GM06990 (cell line): ENCODE results near the gene CRYL1.

Experiments used
- DNase-seq: peaks from one replicate; pipeline ENCODE4 v3.0.0-alpha.2; 2011; ENCODE audit not compliant: insufficient read length; ENCODE audit errors: extremely low read depth
- H3K27me3 ChIP-seq: replicated peaks from 2 replicates; pipeline ENCODE4 v1.6.0; 2011; ENCODE audit warnings: low read length; ENCODE audit not compliant: control insufficient read depth, insufficient read depth
- H3K36me3 ChIP-seq: 2 replicates; pipeline ENCODE4 v1.5.1; 2011; ENCODE audit warnings: low read length; ENCODE audit not compliant: control insufficient read depth, insufficient read depth
- H3K4me3 ChIP-seq: replicated peaks from 2 replicates; pipeline ENCODE4 v1.5.1; 2011; ENCODE audit warnings: low read depth, mild to moderate bottlenecking, control low read depth, low read length
- TF ChIP-seq, protein P1 (sequence below): IDR thresholded peaks from 2 replicates; pipeline ENCODE4 v1.5.1; 2011; ENCODE audit warnings: low read length, control low read depth, mild to moderate bottlenecking, inconsistent platforms; ENCODE audit not compliant: insufficient read depth, poor library complexity, severe bottlenecking

The CRYL1 gene

DNA sequence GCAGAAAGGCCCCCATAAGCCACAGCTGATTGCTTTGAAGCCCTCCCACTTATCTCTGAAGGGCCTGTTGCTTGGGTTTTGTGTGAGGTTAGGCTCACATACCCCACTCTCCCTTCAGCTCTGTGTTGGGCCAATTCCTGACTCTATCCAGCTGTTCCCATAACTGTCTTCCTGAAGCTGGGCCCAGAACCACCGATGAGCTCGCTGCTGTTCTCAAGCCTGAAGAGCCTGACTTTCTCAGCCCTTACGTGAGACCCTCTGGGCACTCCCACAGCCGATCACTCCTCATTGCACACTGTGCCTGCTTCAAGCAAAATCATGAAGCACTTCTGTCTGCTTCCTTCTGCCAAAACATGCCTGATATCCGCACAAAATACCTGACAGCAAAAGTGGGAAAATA is 124.1 kb downstream of the CRYL1 start:
- no peak for DNase-seq
- Histone ChIP-seq H3K36me3 (no peaks in the 10 kb centered on the region), H3K27me3 (no peaks in the 10 kb centered on the region), H3K4me3 (no peak overlapping the region)
- TF ChIP-seq, protein P1, sequence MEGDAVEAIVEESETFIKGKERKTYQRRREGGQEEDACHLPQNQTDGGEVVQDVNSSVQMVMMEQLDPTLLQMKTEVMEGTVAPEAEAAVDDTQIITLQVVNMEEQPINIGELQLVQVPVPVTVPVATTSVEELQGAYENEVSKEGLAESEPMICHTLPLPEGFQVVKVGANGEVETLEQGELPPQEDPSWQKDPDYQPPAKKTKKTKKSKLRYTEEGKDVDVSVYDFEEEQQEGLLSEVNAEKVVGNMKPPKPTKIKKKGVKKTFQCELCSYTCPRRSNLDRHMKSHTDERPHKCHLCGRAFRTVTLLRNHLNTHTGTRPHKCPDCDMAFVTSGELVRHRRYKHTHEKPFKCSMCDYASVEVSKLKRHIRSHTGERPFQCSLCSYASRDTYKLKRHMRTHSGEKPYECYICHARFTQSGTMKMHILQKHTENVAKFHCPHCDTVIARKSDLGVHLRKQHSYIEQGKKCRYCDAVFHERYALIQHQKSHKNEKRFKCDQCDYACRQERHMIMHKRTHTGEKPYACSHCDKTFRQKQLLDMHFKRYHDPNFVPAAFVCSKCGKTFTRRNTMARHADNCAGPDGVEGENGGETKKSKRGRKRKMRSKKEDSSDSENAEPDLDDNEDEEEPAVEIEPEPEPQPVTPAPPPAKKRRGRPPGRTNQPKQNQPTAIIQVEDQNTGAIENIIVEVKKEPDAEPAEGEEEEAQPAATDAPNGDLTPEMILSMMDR: no peak

DNA sequence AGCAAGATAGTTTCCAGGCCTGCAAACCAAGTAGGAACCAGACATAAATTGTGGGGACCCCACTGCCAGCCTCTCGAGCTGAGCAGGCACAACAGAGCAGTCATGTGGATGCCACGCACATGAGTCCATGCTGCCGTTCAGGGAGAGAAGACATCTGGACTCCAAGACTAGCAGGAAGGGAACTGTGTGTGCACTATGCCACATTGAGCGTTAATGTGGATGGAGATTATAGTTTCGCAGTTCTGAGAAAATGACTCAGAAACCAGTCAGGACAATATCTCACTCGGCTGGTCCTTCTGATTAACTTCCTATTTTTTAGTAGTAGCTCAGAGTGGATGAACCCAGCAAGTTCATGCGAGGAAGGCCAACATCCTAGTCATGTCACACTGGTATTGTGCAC is 124.9 kb downstream of the CRYL1 start:
- no peaks in the 10 kb centered on the region for H3K36me3 ChIP-seq
- H3K4me3 ChIP-seq: no peak overlapping the region
- DNase-seq: no peak
- TF ChIP-seq, protein P1: no peak
- no peaks in the 10 kb centered on the region for H3K27me3 ChIP-seq

DNA sequence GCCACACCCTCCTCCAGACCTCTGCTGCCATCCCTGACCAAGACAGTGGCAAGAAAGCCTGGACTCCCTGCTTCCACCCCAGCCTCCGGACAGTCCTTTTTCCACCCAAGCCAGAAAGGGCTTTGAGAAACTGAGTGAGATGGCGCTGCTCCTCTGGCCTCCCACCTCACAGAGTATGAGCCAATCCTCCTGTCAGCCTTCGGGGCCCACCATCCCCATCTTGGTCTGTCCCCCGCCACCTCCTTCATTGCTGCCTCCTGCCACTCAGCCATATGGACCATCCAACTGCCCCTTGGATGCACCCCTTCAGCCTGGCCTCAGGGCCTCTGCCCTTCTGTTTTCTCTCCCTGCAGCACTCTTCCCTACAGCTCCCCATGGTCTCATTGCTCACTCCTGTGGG is 125.7 kb downstream of the CRYL1 start:
- no peak for DNase-seq
- no peaks in the 10 kb centered on the region for H3K27me3 ChIP-seq
- no peak overlapping the region for H3K4me3 ChIP-seq
- no peaks in the 10 kb centered on the region for H3K36me3 ChIP-seq
- TF ChIP-seq, protein P1: no peak

DNA sequence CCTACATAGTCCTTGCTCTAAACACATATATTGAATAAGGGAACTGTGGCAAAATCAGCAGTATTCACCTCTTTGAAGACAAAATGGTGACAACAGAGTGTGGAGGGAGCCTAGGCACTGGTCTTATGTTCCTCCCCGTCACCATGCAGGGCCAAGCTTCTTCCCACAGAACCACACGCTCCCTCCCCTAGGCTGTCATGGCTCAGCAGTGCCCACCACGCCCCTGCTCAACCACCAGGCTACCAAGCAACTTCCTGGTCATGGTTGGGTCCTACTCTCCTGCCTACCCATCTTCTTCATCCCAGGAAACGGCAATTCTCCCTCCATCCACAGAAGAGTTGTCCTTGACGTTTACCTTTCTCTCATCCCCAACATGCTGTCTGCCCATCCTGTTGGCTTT is 126.1 kb downstream of the CRYL1 start:
- no peak for DNase-seq
- no peak overlapping the region for H3K4me3 ChIP-seq
- TF ChIP-seq, protein P1: no peak
- no peaks in the 10 kb centered on the region for H3K27me3 ChIP-seq
- no peaks in the 10 kb centered on the region for H3K36me3 ChIP-seq

DNA sequence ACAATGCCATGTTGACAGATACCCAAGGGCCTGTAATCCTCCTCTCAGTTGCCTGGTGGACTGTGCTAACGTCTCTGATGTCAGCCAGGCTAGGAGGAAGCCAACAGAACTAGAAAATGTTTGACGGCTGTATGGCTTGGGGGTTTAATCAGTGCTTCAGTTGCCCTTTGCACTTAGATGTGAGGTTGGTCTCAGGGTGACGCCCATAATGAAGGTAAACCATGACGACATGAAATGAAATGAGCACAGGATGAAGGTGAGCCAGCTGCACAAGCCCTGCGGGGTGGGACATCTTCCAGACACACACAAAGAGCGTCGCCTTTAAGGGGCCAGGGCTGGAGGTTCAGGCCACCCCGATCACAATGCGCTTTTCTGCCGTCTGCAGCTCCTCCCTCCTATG is 127.2 kb downstream of the CRYL1 start:
- H3K36me3 ChIP-seq: no peaks in the 10 kb centered on the region
- no peaks in the 10 kb centered on the region for H3K27me3 ChIP-seq
- TF ChIP-seq, protein P1: no peak
- no peak overlapping the region for H3K4me3 ChIP-seq
- no peak for DNase-seq

DNA sequence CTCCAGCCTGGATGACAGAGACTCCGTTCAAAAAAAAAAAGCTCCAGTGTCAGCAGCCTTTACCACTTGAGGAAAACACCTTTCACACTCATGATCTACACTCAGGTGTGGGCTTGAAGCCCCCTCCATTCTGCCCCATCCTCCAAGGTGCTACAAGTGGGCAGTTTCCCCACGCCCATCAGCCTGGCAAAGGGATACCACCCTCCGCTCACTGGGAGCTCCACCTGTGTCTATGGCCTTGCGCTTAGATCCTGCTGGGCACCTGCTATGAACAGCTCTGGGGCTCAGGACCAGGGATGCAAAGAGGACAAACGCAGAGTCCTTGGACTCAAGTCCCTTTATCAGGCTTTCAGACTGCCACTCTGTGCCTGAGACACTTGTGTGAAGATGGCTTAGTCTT is 127.8 kb downstream of the CRYL1 start:
- TF ChIP-seq, protein P1: no peak
- DNase-seq: no peak
- Histone ChIP-seq H3K27me3 (no peaks in the 10 kb centered on the region), H3K36me3 (no peaks in the 10 kb centered on the region), H3K4me3 (no peak overlapping the region)
